GM12873 (cell line): Measurements from ENCODE around the gene BCAN.

Experiments used
- CTCF ChIP-seq: IDR thresholded peaks from 2 replicates; pipeline ENCODE4 v1.5.1; 2012; ENCODE audit warnings: low read depth, mild to moderate bottlenecking, moderate library complexity, low read length, control low read depth; ENCODE audit not compliant: insufficient read depth; ENCODE audit errors: missing control alignments

The BCAN gene

GRCh38 chr1:156629823-156630449, 12.0 kb upstream of the BCAN start:
- TF ChIP-seq CTCF, result no peak

DNA sequence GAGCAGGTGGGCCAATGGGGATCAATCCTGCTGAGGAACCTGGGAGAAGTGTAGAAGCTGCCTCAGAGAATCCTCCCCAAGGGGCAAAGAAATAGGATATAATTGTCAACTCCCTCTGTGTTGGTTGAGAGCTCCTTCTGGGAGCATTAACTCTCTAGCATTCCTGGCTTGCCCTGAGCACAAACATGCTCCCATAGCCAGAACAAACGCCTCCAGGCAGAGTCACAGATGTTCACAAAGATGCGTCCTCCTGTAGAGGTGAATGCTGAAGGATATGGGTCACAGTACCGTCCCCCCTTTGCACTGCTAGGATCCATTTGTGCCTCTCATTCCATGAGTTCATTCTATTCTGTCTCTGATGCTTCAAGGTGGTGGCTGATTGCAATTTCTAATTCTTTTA, 9.6 kb upstream of the BCAN start:
- no peak for TF ChIP-seq CTCF

DNA sequence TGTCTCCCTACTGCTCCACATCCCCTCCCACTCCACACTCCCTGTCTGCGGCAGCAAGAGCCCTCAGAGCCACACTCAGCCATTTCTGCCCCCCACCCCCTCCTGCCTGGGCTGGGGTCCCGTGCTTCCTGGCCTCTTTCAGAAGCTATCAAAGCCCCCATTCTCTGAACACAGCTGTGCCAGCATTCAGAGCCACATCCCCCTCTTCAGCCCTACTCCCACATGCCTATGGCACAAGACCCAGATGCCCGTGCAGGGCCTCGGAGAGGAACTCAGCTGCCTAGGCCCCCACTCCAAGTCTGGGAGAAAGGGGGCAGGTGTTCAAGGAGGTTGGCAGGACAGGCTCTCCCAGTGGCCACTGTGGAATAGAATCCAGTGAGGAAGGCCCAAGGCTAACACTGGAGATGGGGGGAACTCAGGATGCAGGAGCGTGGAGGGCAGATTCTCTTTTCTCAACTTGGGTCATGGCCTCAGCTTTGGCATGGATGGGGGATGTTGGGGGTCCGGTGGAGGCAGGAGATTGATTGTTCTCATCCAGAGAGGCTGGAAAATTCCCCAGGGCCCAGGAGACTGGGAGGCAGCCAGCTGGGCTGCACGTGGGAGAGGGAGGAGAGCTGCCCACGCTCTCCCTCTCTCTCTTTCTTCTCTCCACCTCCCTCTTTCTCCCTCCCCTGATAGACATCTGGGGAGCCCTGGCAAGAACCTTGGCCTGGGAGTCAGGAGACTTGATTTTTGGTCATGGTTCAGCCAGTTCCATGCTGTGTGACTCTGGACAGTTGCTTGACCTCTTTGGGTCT, 3.5 kb upstream of the BCAN start:
- TF ChIP-seq CTCF, result no peak

DNA sequence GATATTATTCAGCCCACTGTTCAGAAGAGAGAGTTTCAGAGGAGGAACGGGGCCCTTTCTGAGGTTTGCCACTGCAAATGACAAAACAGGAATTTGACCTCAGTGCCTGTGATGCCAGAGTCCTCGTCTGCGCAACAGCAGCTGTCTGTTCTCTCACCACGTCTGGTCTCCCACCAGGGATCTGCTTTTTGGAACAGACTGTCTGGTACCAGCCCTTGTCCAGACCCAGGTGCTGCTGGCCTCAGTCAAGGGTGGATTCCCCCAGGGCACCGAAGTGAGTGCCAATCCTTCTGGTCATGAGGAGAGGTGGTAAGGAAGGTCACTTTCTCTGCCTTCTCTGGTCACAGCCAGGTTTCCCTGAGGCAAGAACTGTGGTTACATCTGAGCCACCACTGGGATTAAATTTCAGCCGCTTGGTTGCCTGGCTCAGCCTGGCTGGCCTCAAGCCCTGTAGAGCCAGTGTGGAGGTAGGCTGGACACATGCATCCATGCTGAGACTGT, 2.3 kb upstream of the BCAN start:
- no peak for TF ChIP-seq CTCF

DNA sequence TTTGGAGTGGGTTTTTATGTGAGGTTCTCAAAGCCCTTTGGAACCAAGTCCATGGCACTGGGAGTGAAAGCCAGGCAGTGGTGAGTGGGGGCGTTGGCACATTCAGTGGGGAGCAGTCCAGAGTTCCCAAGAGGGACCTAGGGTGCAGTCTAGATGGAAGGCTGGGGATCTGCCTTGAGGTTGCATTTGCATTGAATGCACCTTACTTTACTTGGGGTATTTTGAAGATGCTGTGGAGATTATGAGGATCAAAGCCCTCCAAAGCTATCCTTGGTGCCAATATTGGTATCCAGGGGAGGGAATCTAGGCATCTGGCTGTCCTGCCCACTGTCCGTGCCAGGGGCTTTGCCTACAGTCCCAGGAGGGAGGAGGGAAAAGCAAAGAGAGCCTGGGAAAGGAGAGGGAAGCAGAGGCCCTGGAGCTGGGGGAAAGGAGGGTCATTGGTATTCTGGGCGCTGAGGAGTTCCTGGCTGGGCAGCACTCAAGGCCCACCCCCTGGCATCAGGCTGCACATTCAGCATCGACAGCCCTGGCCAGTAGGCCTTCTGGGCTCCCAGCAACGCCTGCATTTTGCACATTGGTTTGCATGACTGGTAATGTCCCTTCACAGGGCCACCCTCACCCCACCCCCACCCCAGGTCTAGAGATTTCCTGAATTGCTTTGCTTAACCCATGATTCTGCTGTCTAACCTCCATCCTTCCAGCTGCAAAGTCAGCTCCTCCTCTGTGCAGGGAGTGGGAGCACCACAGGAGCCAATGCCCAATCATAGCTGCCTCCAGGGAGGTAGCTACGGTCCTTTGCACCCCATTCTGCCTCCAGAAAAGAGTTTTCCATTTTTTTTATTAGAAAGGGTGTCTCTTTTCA, 843 bp upstream of the BCAN start:
- no peak for TF ChIP-seq CTCF

DNA sequence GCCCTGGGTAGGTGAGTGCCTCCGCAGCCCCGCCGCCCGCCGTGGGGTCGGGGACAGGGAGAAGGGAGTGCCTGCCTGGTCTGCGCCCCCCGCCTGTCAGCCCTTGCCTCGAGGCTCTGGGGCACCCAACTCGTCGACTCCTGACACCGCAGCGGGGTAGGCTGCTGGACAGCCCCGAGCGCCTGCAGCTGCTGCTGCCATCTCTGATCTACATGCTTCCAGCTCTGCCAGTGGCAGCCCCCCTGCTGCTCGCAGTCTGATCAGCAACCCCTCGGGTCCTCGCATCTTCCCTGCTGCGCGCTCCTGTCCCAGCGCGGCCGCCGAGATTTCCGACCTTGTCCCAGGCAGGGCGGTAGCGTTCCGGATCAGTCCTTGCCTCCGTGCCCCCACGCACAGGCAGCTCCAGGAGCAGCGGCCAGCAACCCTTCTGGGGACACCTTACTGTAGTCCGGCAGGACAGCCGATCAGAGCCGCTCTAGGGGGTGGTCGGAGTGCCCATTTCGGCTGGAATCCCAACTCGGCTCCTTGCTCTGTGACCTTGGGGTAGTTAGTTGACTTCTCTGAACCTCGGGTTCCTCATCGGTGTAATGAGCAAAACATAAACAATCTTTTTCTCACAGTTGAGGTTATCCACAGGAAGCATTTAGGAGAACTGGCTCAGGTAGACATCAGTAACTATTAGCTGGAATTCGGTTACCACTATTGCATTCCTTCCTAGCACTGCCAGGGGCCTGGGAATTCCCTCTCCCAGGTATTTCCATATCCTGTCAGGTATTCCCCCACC, 540 bp downstream of the BCAN start:
- no peak for TF ChIP-seq CTCF
